ENCODE data around the gene MDM4. TPM values are rescaled to one million over a fixed set of nuclear protein-coding genes. Genes with fewer than 3 reads are reported as not detected.

MDM4 gene
- total RNA-seq, 1 donor from 2014 or later, result 101 TPM

GRCh38 chr1:204572923-204573922 lies 57.0 kb downstream of the MDM4 start:
- Mint-ChIP-seq H3K27me3 (peaks cover 6% of the 10 kb centered on the region), H3K27ac (peak overlapping the region; percentile 75), H3K36me3 (no peaks in the 10 kb centered on the region), H3K4me1 (ENCODE audit: unreplicated experiment) (peaks cover 57% of the 10 kb centered on the region), H3K9me3 (no peaks in the 10 kb centered on the region), H3K4me3 (peak overlapping the region; percentile 60)
- no peak for TF ChIP-seq CTCF (conservative IDR thresholded peaks at IDR 0.05)
- DNase-seq (ENCODE audit: extremely low spot score, unreplicated experiment), result no peak

GRCh38 chr1:204574016-204574864 lies 58.0 kb downstream of the MDM4 start:
- no peak for TF ChIP-seq CTCF (conservative IDR thresholded peaks at IDR 0.05)
- Mint-ChIP-seq H3K9me3 (no peaks in the 10 kb centered on the region), H3K4me3 (peak overlapping the region; percentile 8), H3K27me3 (peaks cover 6% of the 10 kb centered on the region), H3K4me1 (ENCODE audit: unreplicated experiment) (peaks cover 54% of the 10 kb centered on the region), H3K36me3 (no peaks in the 10 kb centered on the region), H3K27ac (peak overlapping the region; percentile 84)
- no peak for DNase-seq (ENCODE audit: extremely low spot score, unreplicated experiment)

- peak overlapping the region; percentile 84 for H3K27ac Mint-ChIP-seq
- H3K4me1 Mint-ChIP-seq (ENCODE audit: unreplicated experiment), result peaks cover 50% of the 10 kb centered on the region
- no peaks in the 10 kb centered on the region for H3K9me3 Mint-ChIP-seq
- H3K36me3 Mint-ChIP-seq, result no peaks in the 10 kb centered on the region
- TF ChIP-seq CTCF (conservative IDR thresholded peaks at IDR 0.05), result no peak
- peak overlapping the region; percentile 8 for H3K4me3 Mint-ChIP-seq
- DNase-seq (ENCODE audit: extremely low spot score, unreplicated experiment), result no peak
- peaks cover 7% of the 10 kb centered on the region for H3K27me3 Mint-ChIP-seq
Measured at GRCh38 chr1:204574865-204575163, 58.6 kb downstream of the MDM4 start.

GRCh38 chr1:204575221-204576190 lies 59.3 kb downstream of the MDM4 start:
- Mint-ChIP-seq H3K27me3 (peaks cover 12% of the 10 kb centered on the region), H3K27ac (peak overlapping the region; percentile 84), H3K4me3 (peak overlapping the region; percentile 8), H3K4me1 (ENCODE audit: unreplicated experiment) (peaks cover 50% of the 10 kb centered on the region), H3K36me3 (no peaks in the 10 kb centered on the region), H3K9me3 (no peaks in the 10 kb centered on the region)
- no peak for TF ChIP-seq CTCF (conservative IDR thresholded peaks at IDR 0.05)
- DNase-seq (ENCODE audit: extremely low spot score, unreplicated experiment), result no peak

GRCh38 chr1:204576422-204576821 lies 60.2 kb downstream of the MDM4 start:
- peaks cover 50% of the 10 kb centered on the region for H3K4me1 Mint-ChIP-seq (ENCODE audit: unreplicated experiment)

More at GRCh38 chr1:204576422-204576821, 60.2 kb downstream of the MDM4 start:
- peaks cover 12% of the 10 kb centered on the region for H3K27me3 Mint-ChIP-seq
- H3K36me3 Mint-ChIP-seq, result no peaks in the 10 kb centered on the region
- H3K4me3 Mint-ChIP-seq, result no peak overlapping the region
- H3K9me3 Mint-ChIP-seq, result no peaks in the 10 kb centered on the region
- DNase-seq (ENCODE audit: extremely low spot score, unreplicated experiment), result no peak
- peak overlapping the region; percentile 0 for H3K27ac Mint-ChIP-seq
- TF ChIP-seq CTCF (conservative IDR thresholded peaks at IDR 0.05), result peak; percentile 27

Measured in type B pancreatic cell (in vitro differentiated cells).